Measurements from ENCODE around the gene CXCL9.

GRCh38 chr4:75989846-75990528 lies 17.3 kb downstream of the CXCL9 start:
- no peak for TF ChIP-seq EP300 (IDR thresholded peaks at IDR 0.05; ENCODE audit: borderline replicate concordance)
- TF ChIP-seq, protein P1, sequence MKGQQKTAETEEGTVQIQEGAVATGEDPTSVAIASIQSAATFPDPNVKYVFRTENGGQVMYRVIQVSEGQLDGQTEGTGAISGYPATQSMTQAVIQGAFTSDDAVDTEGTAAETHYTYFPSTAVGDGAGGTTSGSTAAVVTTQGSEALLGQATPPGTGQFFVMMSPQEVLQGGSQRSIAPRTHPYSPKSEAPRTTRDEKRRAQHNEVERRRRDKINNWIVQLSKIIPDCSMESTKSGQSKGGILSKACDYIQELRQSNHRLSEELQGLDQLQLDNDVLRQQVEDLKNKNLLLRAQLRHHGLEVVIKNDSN (IDR thresholded peaks at IDR 0.05), result no peak
- TF ChIP-seq EGR1 (IDR thresholded peaks at IDR 0.05), result no peak
- no peak for TF ChIP-seq FOXM1 (IDR thresholded peaks at IDR 0.05; ENCODE audit: borderline replicate concordance, low read depth)
- no peak for TF ChIP-seq RAD21 (IDR thresholded peaks at IDR 0.05; ENCODE audit: low read depth)
- TF ChIP-seq YY1 (IDR thresholded peaks at IDR 0.05; ENCODE audit: low read depth), result no peak
- TF ChIP-seq, protein P2, sequence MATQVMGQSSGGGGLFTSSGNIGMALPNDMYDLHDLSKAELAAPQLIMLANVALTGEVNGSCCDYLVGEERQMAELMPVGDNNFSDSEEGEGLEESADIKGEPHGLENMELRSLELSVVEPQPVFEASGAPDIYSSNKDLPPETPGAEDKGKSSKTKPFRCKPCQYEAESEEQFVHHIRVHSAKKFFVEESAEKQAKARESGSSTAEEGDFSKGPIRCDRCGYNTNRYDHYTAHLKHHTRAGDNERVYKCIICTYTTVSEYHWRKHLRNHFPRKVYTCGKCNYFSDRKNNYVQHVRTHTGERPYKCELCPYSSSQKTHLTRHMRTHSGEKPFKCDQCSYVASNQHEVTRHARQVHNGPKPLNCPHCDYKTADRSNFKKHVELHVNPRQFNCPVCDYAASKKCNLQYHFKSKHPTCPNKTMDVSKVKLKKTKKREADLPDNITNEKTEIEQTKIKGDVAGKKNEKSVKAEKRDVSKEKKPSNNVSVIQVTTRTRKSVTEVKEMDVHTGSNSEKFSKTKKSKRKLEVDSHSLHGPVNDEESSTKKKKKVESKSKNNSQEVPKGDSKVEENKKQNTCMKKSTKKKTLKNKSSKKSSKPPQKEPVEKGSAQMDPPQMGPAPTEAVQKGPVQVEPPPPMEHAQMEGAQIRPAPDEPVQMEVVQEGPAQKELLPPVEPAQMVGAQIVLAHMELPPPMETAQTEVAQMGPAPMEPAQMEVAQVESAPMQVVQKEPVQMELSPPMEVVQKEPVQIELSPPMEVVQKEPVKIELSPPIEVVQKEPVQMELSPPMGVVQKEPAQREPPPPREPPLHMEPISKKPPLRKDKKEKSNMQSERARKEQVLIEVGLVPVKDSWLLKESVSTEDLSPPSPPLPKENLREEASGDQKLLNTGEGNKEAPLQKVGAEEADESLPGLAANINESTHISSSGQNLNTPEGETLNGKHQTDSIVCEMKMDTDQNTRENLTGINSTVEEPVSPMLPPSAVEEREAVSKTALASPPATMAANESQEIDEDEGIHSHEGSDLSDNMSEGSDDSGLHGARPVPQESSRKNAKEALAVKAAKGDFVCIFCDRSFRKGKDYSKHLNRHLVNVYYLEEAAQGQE (IDR thresholded peaks at IDR 0.05; ENCODE audit: low read depth), result no peak
- TF ChIP-seq MAX (IDR thresholded peaks at IDR 0.05), result no peak

Data from Ishikawa (cell line).